AG10803 (cell line): ENCODE results near the gene GALNT18.

Experiments
- DNase-seq: peaks from one replicate; pipeline ENCODE4 v3.0.0; 2010; ENCODE audit warnings: low read depth
- H3K4me3 ChIP-seq: 2 replicates; pipeline ENCODE4 v1.5.1; 2011; ENCODE audit warnings: mild to moderate bottlenecking, low read length, control low read depth
- CTCF ChIP-seq: conservative IDR thresholded peaks from 2 replicates; pipeline ENCODE4 v1.5.1; 2011; ENCODE audit warnings: mild to moderate bottlenecking, low read length, control low read depth, inconsistent platforms

Gene GALNT18

GRCh38 chr11:11391169-11391568, 230.6 kb downstream of the GALNT18 start:
- TF ChIP-seq CTCF, result no peak
- no peak overlapping the region for H3K4me3 ChIP-seq
- DNase-seq, result no peak

GRCh38 chr11:11390068-11390771, 231.6 kb downstream of the GALNT18 start:
- H3K4me3 ChIP-seq, result no peak overlapping the region
- TF ChIP-seq CTCF, result no peak
- no peak for DNase-seq

GRCh38 chr11:11389238-11389637, 232.6 kb downstream of the GALNT18 start:
- no peak for TF ChIP-seq CTCF
- no peak for DNase-seq
- no peak overlapping the region for H3K4me3 ChIP-seq

- TF ChIP-seq CTCF, result no peak
- no peak for DNase-seq
- H3K4me3 ChIP-seq, result no peak overlapping the region
These were observed 234.0 kb downstream of the GALNT18 start for GRCh38 chr11:11387622-11388305.

GRCh38 chr11:11387207-11387606, 234.6 kb downstream of the GALNT18 start:
- no peak for TF ChIP-seq CTCF
- no peak overlapping the region for H3K4me3 ChIP-seq
- DNase-seq, result no peak

GRCh38 chr11:11384829-11385228, 237.0 kb downstream of the GALNT18 start:
- no peak overlapping the region for H3K4me3 ChIP-seq
- no peak for TF ChIP-seq CTCF
- DNase-seq, result no peak

- DNase-seq, result no peak
- no peak overlapping the region for H3K4me3 ChIP-seq
These were observed 237.8 kb downstream of the GALNT18 start for GRCh38 chr11:11383995-11384394.

More at GRCh38 chr11:11383995-11384394, 237.8 kb downstream of the GALNT18 start:
- TF ChIP-seq CTCF, result no peak
